HUDEP-2 (cell line): ENCODE data around the gene CREG1.
A peak's percentile ranks its signal among the peaks of the same experiment; 100 is the strongest.
"Not testable (repeated sequence)": the region's sequence is repeated elsewhere in the genome, so short reads cannot be mapped to it uniquely, and the experiment has no call there.

Experiments
- DNase-seq, 76 experiments: peaks; one replicate each; lab custom pipeline; 2025; ENCODE audit not compliant: unreplicated experiment in 76 of 76; lab: John Stamatoyannopoulos, UW

Gene CREG1

DNA sequence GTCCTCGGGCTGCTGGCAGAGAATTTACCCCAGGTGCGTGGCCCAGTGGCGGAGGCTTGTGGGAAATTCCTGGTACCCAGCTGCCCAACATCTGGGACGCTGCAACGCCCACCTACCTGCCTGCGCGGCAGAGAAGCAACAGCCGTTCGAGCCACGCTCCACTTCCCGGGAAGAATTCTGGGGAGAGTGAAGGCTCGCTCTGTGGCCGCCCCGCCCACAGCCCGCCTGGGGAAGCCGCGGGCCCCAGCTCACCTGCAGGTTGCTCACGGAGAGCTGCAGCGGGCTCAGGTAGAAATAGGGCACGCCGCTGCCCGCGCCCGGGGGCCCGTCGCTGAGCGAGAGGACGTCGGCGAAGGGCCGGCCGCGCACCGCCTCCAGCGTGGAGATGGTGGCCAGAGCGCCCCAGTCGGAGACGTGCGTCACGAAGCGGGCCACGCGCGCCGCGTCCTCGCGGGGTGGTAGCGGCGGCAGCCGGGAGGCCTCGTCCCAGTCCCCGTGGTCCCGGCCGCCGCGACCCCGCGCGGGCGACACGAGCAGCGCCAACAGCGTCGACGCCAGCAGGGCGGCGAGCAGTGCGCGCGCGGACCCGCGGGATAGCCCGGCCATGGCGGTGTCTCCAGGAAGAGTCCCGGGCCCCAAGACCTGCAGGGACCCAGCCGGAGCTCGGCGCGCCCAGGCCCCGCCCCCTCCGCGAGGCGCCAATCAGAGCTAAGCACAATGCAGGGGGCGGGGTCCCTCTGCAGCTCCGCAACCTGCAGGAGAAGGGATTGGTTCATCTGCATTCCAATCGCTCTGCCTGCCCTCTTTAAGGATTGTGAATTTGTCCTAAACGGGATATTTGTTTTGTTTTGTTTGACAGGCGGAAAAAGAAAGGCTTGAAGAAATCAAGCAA, at the start of gene CREG1:
CREG1 (minus strand) TSS at position 627 of the 892 bp plus-strand sequence.
- peak in 74 of 76 experiments; percentile 29 to 93 (median 84) for DNase-seq

GRCh38 chr1:167602840-167603239, 49.3 kb upstream of the CREG1 start:
- DNase-seq: no peak

DNA sequence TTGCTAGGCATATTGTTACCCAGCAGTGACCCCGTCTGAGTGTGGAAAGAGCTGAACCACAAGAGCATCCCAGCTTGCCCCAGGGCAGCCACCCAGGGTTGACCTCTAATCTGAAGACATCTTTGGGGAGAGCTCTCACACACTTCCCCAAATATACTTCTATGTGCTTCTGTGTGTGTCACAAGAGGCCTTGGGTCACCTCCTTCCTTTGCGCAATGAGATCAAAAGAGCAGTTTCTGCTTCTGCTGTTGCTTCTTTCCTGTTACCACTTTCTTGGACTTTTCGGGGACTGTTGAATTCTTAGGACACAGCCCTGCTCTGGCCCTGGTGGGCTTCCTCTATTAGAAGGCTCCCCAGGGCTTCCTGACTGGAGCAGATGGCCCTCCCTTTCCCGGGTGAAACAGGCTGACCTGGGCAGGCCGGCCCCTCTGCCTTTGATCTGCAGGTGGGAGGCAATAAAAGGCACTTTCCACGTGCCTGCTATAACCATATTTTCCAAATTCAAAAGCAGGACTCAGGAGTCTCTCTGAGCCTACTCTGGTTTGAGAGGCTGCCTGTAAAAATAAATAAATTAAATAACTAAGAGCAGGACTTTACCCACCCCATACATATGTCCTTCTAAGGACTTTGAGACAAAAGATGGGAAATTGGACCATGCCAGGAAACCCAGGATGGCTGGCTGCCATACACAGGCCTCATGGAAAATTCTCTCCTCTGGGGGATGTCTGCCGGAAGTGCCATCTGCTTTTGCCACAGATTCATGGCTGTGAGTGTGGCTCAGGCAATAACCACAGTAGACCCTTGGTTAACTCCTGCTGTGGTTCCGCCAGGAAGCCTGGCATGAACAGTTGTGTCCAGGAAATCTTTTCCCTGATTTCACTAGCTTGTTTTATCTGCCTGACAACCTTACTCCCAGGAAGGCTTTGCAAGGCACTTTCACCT, 48.2 kb upstream of the CREG1 start:
- DNase-seq: peak in 2 of 76 experiments; percentile 6 to 14

GRCh38 chr1:167599957-167600581, 46.5 kb upstream of the CREG1 start:
- peak in 30 of 76 experiments; percentile 2 to 48 (median 24) for DNase-seq

GRCh38 chr1:167594822-167595221, 41.3 kb upstream of the CREG1 start:
- no peak for DNase-seq

GRCh38 chr1:167593860-167594259, 40.3 kb upstream of the CREG1 start:
- DNase-seq: no peak

DNA sequence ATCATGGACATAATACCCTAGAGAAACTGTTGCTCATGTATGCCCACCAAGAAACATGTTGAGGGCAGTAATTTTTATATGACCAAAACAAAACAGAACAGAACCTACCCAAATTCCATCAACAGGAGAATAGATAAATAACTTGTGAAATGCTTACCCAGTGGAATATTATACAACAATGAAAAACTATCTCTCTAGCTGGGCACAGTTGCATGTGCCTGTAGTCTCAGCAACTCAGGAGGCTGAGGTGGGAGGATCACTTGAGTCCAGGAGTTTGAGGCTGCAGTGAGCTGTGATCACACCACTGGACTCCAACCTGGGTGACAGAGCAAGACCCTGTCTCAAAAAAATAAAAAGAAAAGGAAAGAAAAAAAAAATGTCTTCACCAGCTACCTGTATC, 38.9 kb upstream of the CREG1 start:
- no peak for DNase-seq

GRCh38 chr1:167588361-167588760, 34.8 kb upstream of the CREG1 start:
- DNase-seq: no peak

DNA sequence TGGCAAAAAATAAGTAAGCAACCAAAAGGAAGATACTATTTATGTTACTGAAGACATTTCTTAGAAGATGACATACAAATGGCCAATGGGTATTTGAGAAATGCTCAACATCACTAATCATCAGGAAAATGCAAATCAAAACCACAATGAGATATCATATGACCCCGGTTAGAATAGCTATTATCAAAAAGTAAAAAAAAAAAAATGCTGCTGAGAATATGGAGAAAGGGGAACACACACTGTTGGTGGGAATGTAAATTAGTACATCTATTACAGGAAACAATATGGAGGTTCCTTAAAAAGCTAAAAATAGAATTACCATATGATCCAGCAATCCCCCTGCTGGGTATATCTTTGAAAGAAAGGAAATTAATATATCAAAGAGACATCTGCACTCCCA, 34.3 kb upstream of the CREG1 start:
- DNase-seq: no peak

DNA sequence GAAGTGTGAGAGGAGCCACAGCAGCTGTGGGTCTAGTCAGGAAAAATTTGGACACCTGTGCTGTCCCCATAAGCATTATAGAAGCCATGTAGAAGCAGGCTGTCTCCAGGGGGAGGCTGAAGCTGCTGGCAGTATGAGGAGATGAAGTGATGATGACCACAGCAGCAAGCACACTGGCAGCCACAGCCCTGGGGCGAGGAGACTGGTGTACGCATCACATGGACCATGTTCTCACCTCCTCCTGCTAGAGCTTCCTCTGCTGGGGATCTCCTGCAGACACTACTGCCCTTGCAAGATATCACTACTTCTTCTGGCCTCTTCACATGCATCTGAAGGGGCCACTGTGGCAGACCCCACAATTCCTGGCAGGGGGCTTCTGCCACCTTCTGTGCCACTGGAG, 33.8 kb upstream of the CREG1 start:
- no peak for DNase-seq

DNA sequence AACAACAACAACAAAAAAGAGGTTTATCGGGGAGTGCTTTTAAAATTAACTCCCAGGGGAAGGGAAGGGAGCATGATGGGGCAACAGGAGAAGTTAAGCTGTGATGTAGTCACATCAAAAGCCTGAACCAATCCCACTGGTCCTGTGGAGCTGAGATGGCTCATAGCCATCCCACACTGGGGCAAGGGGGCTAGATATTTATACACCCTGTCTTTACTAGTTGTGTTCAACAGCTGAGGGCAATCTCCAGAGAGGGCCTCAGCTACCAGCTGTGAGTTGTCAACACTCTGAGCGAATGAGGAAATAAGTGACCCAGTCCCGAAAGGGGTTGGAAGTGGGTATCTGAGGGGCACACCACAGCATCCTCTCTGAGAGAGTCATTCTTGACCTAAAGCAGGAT, 31.0 kb upstream of the CREG1 start:
- DNase-seq: no peak

- DNase-seq: no peak
Measured at GRCh38 chr1:167582722-167583121, 29.2 kb upstream of the CREG1 start.

GRCh38 chr1:167582064-167582463, 28.5 kb upstream of the CREG1 start:
- DNase-seq: no peak

- DNase-seq: no peak
Measured at GRCh38 chr1:167579986-167580385, 26.4 kb upstream of the CREG1 start.

DNA sequence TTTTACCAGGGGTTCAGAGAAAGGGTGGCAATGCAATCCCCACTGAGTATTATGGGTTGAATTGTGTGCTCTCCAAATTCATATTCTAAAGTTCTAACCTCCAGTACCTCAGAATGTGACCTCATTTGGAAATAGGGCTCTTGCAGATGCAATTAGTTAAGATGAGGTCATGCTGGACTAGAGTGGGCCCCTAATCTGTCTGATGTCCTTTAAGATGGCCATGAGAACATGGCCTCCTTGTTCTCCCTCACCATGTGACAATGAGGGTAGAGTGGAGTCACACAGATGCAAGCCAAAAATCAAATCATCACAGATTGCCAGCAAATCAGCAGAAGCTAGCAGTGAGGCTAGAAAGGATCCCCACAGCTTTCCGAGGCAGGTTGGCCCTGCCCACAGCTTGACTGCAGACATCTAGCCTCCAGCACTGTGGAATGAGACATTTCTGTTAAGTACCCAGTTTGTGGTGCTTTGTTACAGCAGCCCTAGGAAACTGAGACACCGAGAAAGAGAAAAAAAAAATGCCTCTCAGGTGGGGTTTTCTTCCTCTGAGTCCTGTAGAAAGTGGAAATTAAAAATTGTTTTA, 25.5 kb upstream of the CREG1 start:
- no peak for DNase-seq

- no peak for DNase-seq
Measured at GRCh38 chr1:167575649-167576048, 22.1 kb upstream of the CREG1 start.

DNA sequence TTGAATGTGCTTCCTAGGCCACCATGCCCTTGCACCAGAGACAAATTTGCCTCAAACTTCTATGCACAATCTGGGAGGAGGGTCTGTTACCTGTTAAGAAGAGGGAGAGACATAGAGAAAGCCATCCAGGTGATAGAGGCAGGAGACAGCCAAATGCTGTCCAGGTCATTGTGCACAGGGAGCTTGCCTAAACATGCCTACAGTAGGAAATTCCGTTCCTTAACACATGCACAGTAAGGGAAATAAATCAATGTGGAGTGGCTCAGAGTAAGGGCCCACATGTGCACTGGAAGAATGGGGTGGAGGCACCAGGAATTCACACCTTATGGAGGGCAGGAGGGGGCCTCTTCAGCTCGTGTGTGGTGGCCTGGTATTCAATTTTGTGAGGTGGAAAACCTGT, 19.5 kb upstream of the CREG1 start:
- no peak for DNase-seq

DNA sequence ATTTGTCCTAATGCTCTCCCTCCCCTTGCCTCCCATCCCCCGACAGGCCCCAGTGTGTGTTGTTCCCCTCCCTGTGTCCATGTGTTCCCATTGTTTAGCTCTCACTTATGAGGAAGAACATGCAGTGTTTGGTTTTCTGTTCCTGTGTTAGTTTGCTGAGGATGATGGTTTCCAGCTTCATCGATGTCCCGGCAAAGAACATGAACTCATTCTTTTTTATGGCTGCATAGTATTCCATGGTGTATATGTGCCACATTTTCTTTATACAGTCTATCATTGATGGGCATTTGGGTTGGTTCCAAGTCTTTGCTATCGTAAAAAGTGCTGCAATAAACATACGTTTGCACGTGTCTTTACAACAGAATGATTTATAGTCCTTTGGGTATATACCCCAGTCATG, 17.1 kb upstream of the CREG1 start:
- not testable (repeated sequence) for DNase-seq

DNA sequence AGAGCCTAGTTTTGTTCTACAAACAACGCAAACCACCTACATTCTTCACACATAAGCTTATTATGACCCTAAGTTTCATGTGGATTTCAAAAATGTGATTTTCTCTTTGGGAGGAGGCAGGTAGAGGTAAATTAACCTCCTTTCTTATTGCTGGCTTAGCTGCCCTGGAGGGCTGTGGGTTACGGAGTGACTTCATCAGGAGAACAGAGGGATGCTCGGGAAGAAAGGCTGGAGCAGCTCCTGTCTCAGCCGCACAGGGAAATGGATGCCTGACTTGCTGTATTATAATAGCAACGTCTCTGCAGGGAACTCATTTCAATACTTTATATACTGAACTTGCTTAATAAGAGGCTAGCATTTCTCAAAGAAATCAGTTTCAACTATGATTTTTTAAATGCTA, 14.1 kb upstream of the CREG1 start:
- no peak for DNase-seq

DNA sequence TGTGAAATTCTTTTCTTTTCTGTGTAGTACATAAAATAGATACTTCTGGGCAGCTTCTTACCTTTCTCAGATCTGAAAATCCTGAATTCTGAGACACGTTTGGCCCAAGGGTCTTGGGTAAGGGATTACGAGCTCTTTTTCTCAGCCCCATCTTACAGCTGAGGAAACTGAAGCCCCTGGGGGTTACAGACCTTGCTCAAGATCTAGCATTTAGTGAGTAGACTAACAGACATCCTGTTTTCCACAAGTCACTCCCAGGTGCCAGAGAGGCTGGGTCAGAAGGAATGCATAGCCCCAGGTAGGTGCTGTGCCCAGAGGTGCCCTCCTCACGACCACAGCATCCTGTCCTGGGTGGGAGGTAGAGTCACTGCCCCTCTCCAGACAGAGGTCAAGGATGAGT, 13.2 kb upstream of the CREG1 start:
- DNase-seq: no peak

DNA sequence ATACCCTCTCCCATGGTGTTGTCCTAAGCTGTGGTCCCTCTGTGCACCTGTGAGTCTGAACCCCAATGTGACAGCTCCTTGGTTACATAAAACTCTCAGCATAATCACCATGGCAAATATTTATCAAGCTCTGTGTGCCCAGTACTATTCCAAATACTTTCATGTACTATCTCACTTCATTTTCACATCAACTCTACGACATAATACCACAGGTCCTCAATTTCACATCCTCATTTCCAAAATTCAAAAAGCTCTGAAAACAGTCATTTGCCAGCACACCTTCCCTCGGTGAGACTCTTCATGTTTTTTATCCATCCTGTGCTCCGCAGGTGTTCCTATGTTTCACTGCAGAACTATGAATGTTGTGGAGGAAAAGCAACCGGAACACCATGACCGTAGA, 12.4 kb upstream of the CREG1 start:
- no peak for DNase-seq
